ENCODE data around the gene MOSPD3. TPM values are rescaled to one million over a fixed set of nuclear protein-coding genes. Genes with fewer than 3 reads are reported as not detected.

Gene MOSPD3
- polyA plus RNA-seq, 1 of the 3 experiments (the other 2 are of a cell fraction): 61.7 TPM

DNA sequence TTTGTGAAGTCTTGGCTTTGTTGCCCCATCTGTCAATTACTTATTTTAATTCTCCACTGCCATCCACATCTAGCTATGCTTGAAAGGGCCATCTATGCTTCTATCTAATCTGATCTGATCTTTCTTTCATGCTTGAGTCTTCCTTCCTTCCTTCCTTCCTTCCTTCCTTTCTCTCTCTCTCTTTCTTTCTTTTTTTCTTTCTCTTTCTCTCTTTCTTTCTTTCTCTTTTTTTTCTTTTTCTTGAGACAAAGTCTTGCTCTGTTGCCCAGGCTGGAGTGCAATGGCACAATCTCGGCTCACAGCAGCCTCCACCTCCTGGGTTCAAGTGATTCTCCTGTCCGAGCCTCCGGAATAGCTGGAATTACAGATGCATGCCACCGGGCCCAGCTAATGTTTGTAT, 17.7 kb downstream of the MOSPD3 start (continued):
- TF ChIP-seq NFIC (IDR thresholded peaks at IDR 0.05; ENCODE audit: borderline replicate concordance) (no peak), EZH2phosphoT487 (IDR thresholded peaks at IDR 0.05; ENCODE audit: borderline replicate concordance, low read depth) (no peak), CHD2 (IDR thresholded peaks at IDR 0.05; ENCODE audit: low read length, partially characterized antibody) (no peak)

GRCh38 chr7:100632951-100633717, 20.8 kb downstream of the MOSPD3 start:
- H3K9ac ChIP-seq: peak overlapping the region; percentile 27; the same call in 1 of the 2 replicates

More at GRCh38 chr7:100632951-100633717, 20.8 kb downstream of the MOSPD3 start:
- ChIA-PET POLR2A (interaction anchor here (0.8 to 2.1 kb wide), 12 partner anchors 16 to 531 kb away, joined by 3 to 11 read pairs (median 4); partner anchors contain the start of genes ACTL6B, AP4M1, GNB2 and MOSPD3), CTCF (interaction anchor here (0.6 to 9.0 kb wide), 42 partner anchors 10 to 221 kb away, joined by 3 to 109 read pairs (median 6); partner anchors contain the start of genes ACTL6B, FBXO24, GNB2 and LRCH4)
- peak; percentile 95 for DNase-seq
- Histone ChIP-seq H3K4me3 (ENCODE audit: low read depth in 2 of 2, low read length in 1 of 2) (peak overlapping the region; percentile 43 to 59), H3F3A (replicated peaks; ENCODE audit: insufficient read depth) (peaks cover 7% of the 10 kb centered on the region), H3K9me3 (no peaks in the 10 kb centered on the region), H3K36me3 (replicated peaks in 1 of 2; ENCODE audit: control insufficient read depth in 1 of 2, insufficient read depth in 2 of 2, low read length in 1 of 2) (no peaks in the 10 kb centered on the region), H2AFZ (ENCODE audit: low read depth) (peak overlapping the region; percentile 93), H3K27ac (ENCODE audit: low read depth in 2 of 2, low read length in 1 of 2) (no peak overlapping the region), H4K20me1 (ENCODE audit: insufficient read depth) (no peaks in the 10 kb centered on the region), H3K27me3 (ENCODE audit: insufficient read depth) (no peaks in the 10 kb centered on the region), H3K4me2 (peak overlapping the region; percentile 91), H3K9me2 (no peaks in the 10 kb centered on the region), H3K4me1 (ENCODE audit: control insufficient read depth in 1 of 2, insufficient read depth in 2 of 2, low read depth in 1 of 2, low read length in 1 of 2) (peaks cover 6% of the 10 kb centered on the region in 2 experiments; a peak in 1 of 4 replicates), H3K79me2 (ENCODE audit: insufficient read depth) (no peaks in the 10 kb centered on the region)
- 0 out of 2 replicates have a peak, but pooled peaks have one; percentile 8 for TF ChIP-seq NRF1 (IDR thresholded peaks at IDR 0.05; ENCODE audit: low read depth, low read length)
- peak; percentile 46 for TF ChIP-seq RAD21 (IDR thresholded peaks at IDR 0.05; ENCODE audit: low read length)
- TF ChIP-seq TAF1 (IDR thresholded peaks at IDR 0.05; ENCODE audit: borderline replicate concordance, low read depth, low read length): 0 out of 2 replicates have a peak, but pooled peaks have one; percentile 14
- TF ChIP-seq SMC3 (IDR thresholded peaks at IDR 0.05; ENCODE audit: low read depth, low read length): peak; percentile 44
- TF ChIP-seq TEAD4 (IDR thresholded peaks at IDR 0.05; ENCODE audit: borderline replicate concordance, insufficient read depth): no peak
- peak; percentile 53 for TF ChIP-seq CTCF (IDR thresholded peaks at IDR 0.05)
- peak; percentile 68; the same call in 1 of the 2 replicates for TF ChIP-seq USF1 (IDR thresholded peaks at IDR 0.05; ENCODE audit: borderline replicate concordance, low read depth)
- TF ChIP-seq, protein P1, sequence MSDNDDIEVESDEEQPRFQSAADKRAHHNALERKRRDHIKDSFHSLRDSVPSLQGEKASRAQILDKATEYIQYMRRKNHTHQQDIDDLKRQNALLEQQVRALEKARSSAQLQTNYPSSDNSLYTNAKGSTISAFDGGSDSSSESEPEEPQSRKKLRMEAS (IDR thresholded peaks at IDR 0.05; ENCODE audit: low read depth): peak; percentile 91
- no peak for TF ChIP-seq GABPA (IDR thresholded peaks at IDR 0.05; ENCODE audit: low read depth)
- TF ChIP-seq MXI1 (IDR thresholded peaks at IDR 0.05; ENCODE audit: low read depth, low read length): peak; percentile 81
- TF ChIP-seq FOXM1 (IDR thresholded peaks at IDR 0.05; ENCODE audit: low read depth): no peak
- TF ChIP-seq RCOR1 (IDR thresholded peaks at IDR 0.05; ENCODE audit: low read length): no peak
- TF ChIP-seq TCF12 (IDR thresholded peaks at IDR 0.05): no peak
- TF ChIP-seq MEF2A (IDR thresholded peaks at IDR 0.05; ENCODE audit: borderline replicate concordance, low read depth): no peak
- WGBS (ENCODE audit: low lambda C conversion rate): 7% methylated on average over 47 of the region's 72 CpGs

All from SK-N-SH (cell line).